ENCODE results near the gene ABCG5. TPM values are rescaled to one million over a fixed set of nuclear protein-coding genes. Genes with fewer than 3 reads are reported as not detected.

ABCG5 gene
- total RNA-seq: not detected

DNA sequence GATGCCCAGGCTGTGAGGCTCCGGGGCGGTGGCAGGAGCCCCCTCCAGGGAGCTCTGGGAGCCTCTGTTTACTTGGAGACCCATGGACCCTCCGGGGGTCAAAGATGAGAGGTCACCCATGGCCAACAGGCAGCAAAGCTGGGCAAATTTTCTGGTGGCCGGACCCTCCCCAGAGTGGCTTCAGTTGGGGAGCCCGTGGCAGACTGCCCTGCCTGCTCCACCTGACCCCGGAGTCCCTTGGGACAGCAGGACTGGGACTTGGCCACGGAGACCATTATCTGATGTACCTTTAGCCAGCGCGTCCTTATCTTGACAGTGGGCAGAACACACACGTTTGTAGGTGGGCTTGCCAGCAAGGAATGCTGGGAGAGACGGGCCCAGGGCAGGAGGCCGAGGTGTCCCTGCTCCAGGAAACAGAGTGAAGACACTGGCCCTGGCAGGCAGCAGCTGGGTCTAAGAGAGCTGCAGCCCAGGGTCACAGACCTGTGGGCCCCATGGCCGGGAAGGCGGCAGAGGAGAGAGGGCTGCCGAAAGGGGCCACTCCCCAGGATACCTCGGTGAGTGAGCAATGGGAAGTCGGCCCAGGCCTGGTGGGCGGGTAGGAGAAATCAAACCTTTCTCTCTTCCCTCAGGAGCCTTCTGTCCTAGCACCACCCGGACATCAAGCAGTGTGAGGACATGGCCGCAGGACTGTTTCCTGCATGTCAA is at the start of gene ABCG5, which contains the start of gene ABCG8:
Gene ABCG5 (minus strand): TSS at position 280 of the 708 bp plus-strand sequence. CDS start 160 bp downstream, at position 120.
Gene ABCG8 (plus strand): TSS at position 412 of the 708 bp plus-strand sequence. CDS start 83 bp downstream, at position 495.
- Mint-ChIP-seq H3K27ac (no peak within 1 kb of the TSS), H3K27me3 (peaks cover 3% of the 10 kb centered on the region), H3K4me1 (no peaks in the 10 kb centered on the region), H3K4me3 (no peak within 1 kb of the TSS), H3K9me3 (no peaks in the 10 kb centered on the region), H3K36me3 (ENCODE audit: low read depth) (no peaks in the 10 kb centered on the region)
- no peak for ATAC-seq (replicated peaks)

DNA sequence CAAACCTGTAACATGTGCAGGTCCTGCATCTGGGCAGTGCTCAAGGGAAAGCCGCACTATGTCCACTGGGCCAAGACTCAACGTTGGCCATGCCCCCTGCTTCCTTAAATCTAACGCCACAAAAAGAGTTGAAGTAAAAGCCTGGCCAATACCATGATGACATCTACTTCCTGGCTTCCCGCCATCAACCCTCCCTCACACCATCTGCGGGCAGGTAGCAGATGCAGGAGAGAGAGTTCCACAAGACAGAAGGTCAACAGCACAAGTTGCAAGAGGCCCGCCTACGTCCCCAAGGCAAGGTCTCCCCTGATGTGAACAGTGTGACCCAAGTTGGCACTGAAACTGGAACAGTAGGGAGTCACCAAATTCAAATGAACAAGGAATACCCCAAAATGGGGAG is 48.5 kb upstream of the ABCG5 start:
- Mint-ChIP-seq H3K27me3 (no peaks in the 10 kb centered on the region), H3K4me1 (no peaks in the 10 kb centered on the region), H3K27ac (peak overlapping the region; percentile 11), H3K9me3 (no peaks in the 10 kb centered on the region), H3K4me3 (no peak overlapping the region), H3K36me3 (ENCODE audit: low read depth) (peaks cover 63% of the 10 kb centered on the region)
- ATAC-seq (replicated peaks): no peak

DNA sequence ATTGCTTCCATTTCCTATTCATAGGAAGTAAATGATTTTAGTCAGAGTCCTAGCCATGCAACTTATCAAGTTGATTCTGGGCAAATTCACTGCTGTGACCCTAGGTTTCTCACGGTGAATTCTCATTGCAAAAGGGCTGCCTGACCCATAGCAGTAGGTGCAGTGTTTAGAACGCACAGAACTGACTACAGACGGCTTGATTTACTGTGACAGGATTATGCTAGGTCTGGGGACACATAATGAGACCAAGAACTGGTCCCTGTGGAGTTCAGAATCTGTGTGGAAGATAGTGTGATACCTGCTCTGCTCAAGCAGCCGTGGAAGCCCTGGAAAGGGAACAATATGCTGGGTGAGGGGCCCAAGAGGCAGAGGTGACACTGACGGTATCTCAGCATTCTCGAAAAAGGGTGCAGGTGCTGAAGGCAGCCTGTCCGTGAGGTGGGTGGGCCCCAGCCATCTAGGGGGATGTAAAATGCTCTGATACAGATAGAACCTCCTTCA is 46.5 kb upstream of the ABCG5 start:
- ATAC-seq (replicated peaks): no peak
- Mint-ChIP-seq H3K27ac (no peak overlapping the region), H3K36me3 (ENCODE audit: low read depth) (peaks cover 43% of the 10 kb centered on the region), H3K9me3 (no peaks in the 10 kb centered on the region), H3K4me3 (no peak overlapping the region), H3K27me3 (no peaks in the 10 kb centered on the region), H3K4me1 (no peaks in the 10 kb centered on the region)

DNA sequence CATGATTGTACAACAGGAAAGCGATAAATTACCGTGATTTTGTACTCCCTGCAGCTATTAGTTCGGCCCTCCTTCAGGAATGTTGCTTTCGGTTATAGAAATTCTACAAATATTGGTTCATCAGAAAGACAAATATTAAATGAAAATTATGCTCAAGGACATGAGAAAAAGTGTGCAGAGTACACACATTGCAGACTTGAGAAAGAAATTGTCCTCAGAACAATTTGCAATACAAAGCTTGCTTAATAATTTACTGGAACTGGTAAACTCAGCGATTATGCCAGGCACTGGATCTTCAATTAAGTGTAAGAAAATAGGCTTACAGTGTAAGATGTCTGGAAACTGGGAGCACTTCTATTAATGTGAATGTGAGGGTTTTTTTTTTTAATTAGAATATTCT is 46.0 kb upstream of the ABCG5 start:
- H3K27me3 Mint-ChIP-seq: no peaks in the 10 kb centered on the region
- H3K27ac Mint-ChIP-seq: no peak overlapping the region
- no peaks in the 10 kb centered on the region for H3K9me3 Mint-ChIP-seq
- H3K36me3 Mint-ChIP-seq (ENCODE audit: low read depth): peaks cover 38% of the 10 kb centered on the region
- no peak for ATAC-seq (replicated peaks)
- H3K4me3 Mint-ChIP-seq: no peak overlapping the region
- no peaks in the 10 kb centered on the region for H3K4me1 Mint-ChIP-seq

DNA sequence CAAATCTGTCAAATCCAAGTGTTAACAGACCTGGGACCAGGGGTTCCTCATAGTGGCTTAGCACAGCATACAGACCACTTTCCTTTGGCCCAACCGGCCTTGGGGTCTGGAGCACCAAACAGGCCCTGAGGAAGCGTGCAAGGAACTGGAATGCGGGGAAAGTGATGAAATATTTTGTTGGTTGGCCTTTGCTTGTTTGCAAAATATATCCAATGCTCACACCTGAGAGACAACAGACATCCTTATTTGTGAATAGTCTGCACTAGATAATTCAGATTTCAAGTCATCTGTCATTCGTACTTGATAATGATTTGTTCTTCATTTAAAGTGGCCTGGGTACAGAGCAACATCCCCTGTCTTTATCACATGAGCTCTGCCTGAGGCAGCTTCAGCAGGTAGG is 43.7 kb upstream of the ABCG5 start:
- no peak overlapping the region for H3K4me3 Mint-ChIP-seq
- no peaks in the 10 kb centered on the region for H3K27me3 Mint-ChIP-seq
- H3K27ac Mint-ChIP-seq: no peak overlapping the region
- H3K9me3 Mint-ChIP-seq: no peaks in the 10 kb centered on the region
- H3K36me3 Mint-ChIP-seq (ENCODE audit: low read depth): peaks cover 14% of the 10 kb centered on the region
- ATAC-seq (replicated peaks): no peak
- no peaks in the 10 kb centered on the region for H3K4me1 Mint-ChIP-seq

DNA sequence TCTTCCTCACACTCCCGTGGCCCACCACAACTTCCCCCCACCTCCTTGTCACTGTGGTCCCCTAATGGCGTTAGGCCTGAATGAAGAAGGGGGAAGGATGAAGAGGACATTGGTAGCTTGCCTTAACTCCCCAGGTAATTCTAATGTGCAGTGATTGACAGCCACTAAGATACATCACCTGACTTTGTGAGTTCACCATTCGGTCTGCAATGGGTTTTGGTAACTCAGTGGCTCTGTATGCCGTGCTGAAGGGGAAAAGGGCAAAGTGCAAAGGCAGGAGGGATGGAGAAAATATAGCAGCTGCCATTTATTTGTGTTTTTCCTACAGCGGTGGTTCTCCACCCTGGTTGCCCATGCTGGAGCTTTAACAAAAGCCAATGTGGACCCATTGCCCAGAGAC is 42.3 kb upstream of the ABCG5 start:
- Mint-ChIP-seq H3K4me1 (no peaks in the 10 kb centered on the region), H3K36me3 (ENCODE audit: low read depth) (peaks cover 5% of the 10 kb centered on the region), H3K9me3 (no peaks in the 10 kb centered on the region), H3K4me3 (no peak overlapping the region), H3K27me3 (peaks cover 12% of the 10 kb centered on the region), H3K27ac (peak overlapping the region; percentile 16)
- no peak for ATAC-seq (replicated peaks)

DNA sequence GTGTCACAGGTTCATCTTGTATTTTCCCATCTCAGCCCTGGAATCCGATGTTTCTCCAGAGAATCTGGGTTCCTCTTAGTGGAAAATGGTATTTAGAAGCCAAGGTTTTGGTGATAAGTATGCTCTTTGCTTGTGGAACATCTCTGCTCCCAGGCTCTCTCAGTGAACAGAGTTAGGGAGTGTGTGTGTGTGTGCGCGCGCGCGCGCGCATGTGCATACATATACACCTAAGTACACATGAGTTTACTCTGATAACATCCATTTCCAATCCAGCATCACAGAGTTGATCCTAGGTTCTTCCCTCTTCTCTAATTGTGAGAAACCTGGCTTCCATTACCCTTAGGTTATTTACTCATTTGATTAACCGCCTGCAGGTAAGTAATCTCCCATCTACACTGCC is 41.8 kb upstream of the ABCG5 start:
- Mint-ChIP-seq H3K4me3 (no peak overlapping the region), H3K27ac (peak overlapping the region; percentile 16), H3K36me3 (ENCODE audit: low read depth) (peaks cover 4% of the 10 kb centered on the region), H3K9me3 (no peaks in the 10 kb centered on the region), H3K4me1 (no peaks in the 10 kb centered on the region), H3K27me3 (peaks cover 12% of the 10 kb centered on the region)
- no peak for ATAC-seq (replicated peaks)

DNA sequence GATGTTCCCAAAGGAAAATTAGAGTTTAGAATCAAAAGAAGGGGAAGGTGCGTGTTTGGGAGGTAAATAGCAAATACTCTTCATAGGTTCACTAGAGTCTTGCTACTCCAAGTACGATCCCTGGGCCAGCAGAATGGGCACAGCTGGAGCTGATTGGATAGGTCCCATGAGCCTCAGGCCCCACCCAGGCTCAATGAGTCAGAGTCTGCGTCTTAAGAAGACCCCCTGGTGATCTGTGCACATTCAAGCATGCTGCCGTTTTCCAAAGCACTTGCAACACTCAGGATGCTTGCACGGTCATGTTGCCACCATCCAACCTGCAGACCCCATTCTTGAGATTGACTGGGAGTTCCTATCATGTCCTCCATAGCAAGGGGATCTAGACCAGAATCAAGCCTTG is 40.6 kb upstream of the ABCG5 start:
- H3K4me3 Mint-ChIP-seq: no peak overlapping the region
- no peaks in the 10 kb centered on the region for H3K36me3 Mint-ChIP-seq (ENCODE audit: low read depth)
- H3K4me1 Mint-ChIP-seq: no peaks in the 10 kb centered on the region
- H3K9me3 Mint-ChIP-seq: no peaks in the 10 kb centered on the region
- no peak for ATAC-seq (replicated peaks)
- no peak overlapping the region for H3K27ac Mint-ChIP-seq
- H3K27me3 Mint-ChIP-seq: peaks cover 12% of the 10 kb centered on the region

DNA sequence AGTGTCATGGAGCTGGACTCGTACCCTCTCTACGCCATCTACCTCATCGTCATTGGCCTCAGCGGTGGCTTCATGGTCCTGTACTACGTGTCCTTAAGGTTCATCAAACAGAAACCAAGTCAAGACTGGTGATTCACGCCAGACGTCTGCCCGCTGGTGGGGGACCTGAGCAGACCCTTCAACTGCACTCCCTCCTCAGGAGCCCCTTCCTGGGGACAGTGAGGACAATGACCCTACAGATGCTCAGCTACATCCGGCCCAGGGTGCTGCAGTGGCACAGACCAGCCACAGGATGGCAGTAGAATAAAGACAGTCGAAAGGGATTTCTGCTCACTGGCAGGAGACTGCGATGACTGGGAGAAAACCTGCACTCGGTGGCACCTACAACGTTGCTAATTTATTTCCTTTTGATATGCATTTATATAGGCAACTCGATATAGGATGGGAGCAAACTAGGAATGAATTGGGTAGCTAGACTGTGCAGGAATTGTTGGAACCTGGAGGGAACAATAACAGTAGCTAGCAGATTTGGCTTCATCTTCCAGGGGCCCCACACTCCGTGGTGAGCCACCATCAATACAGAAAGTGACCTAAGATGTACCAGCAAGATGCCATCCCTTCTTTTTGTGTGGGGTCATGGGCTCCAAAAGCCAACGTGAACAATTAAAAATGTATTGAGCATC is 39.3 kb upstream of the ABCG5 start:
- no peaks in the 10 kb centered on the region for H3K4me1 Mint-ChIP-seq
- no peak overlapping the region for H3K27ac Mint-ChIP-seq
- no peaks in the 10 kb centered on the region for H3K9me3 Mint-ChIP-seq
- ATAC-seq (replicated peaks): peak; percentile 85
- H3K4me3 Mint-ChIP-seq: no peak overlapping the region
- H3K36me3 Mint-ChIP-seq (ENCODE audit: low read depth): no peaks in the 10 kb centered on the region
- peaks cover 12% of the 10 kb centered on the region for H3K27me3 Mint-ChIP-seq

DNA sequence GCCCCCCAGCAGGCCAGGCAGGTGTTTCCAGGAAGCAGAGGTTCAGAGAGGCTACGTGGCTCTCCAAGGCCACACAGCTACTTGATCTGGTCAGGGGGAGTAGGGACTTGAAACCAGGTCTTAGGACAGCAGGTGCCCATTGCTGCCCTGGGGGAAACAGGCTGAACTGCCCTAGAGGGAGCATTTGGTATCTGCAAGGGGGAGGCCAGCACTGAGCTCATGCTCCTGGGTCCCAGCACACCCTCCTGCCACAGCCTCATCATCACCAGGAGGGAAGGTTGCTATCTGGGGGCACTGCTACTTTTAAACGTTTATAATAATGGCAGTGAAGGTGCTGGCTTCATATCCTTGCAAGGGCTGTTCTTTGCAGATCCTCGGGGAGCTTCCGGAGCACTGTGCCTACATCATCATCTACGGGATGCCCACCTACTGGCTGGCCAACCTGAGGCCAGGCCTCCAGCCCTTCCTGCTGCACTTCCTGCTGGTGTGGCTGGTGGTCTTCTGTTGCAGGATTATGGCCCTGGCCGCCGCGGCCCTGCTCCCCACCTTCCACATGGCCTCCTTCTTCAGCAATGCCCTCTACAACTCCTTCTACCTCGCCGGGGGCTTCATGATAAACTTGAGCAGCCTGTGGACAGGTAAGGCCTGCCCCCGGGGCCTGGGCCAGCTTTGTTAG is 36.3 kb upstream of the ABCG5 start:
- Mint-ChIP-seq H3K4me1 (no peaks in the 10 kb centered on the region), H3K27ac (no peak overlapping the region)
- ATAC-seq (replicated peaks): no peak

DNA sequence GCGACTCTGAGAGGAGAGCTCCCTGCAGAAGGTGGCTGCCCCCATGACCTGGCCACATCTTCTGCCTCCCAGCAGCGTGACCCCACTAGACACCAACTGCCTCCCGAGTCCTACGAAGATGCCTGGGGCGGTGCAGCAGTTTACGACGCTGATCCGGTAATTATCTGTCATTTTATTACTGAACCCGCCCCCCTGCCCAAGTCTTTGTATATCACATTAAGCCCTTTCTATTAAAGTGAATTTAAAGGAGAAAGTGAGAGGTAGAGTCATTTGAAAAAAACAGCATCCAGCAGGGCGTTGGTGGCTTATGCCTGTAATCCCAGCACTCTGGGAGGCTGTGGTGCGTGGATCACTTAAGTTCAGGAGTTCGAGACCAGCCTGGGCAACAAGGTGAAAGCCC is 33.5 kb upstream of the ABCG5 start:
- H3K9me3 Mint-ChIP-seq: no peaks in the 10 kb centered on the region
- H3K27me3 Mint-ChIP-seq: peaks cover 29% of the 10 kb centered on the region
- no peaks in the 10 kb centered on the region for H3K36me3 Mint-ChIP-seq (ENCODE audit: low read depth)
- no peak overlapping the region for H3K4me3 Mint-ChIP-seq
- no peaks in the 10 kb centered on the region for H3K4me1 Mint-ChIP-seq
- no peak overlapping the region for H3K27ac Mint-ChIP-seq
- ATAC-seq (replicated peaks): no peak

More for the DNA sequence above, 36.3 kb upstream of the ABCG5 start:
- Mint-ChIP-seq H3K36me3 (ENCODE audit: low read depth) (no peaks in the 10 kb centered on the region), H3K4me3 (no peak overlapping the region), H3K9me3 (no peaks in the 10 kb centered on the region), H3K27me3 (peaks cover 18% of the 10 kb centered on the region)

DNA sequence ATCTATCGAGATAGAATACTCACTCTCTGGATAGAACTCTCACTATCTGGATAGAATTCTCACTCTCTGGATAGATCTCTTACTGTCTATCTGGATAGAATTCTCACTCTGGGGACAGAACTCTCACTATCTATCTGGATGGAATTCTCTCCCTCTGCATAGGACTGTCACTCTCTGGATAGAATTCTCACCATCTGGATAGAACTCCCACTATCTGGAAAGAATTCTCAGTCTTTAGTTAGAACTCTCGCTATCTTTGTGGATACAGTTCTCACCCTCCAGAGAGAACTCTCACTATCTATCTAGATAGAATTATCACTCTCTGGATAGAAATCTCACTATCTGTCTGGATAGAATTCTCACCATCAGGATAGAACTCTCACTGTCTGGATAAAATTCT is 16.7 kb upstream of the ABCG5 start:
- H3K36me3 Mint-ChIP-seq (ENCODE audit: low read depth): no peaks in the 10 kb centered on the region

DNA sequence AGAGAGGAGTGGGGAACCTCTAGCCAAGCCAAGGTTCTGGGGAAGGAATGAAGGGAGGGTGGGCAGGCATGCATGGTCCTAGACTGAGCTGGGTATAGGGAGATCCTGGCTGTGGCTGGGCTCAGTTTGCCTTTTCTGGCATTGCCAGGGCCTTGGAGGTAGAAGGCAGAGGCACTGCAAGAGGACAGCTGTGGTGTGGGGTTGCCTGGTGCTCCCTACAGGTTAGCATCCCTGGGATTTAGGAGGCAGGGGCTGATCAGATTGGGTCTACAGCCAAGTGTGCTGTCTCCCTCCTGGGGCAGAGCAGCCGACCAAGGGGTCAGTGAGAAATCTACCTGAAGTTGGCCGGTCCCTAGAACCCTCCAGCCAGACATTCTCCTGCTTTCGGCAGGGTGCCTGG is 16.0 kb upstream of the ABCG5 start:
- Mint-ChIP-seq H3K36me3 (ENCODE audit: low read depth) (no peaks in the 10 kb centered on the region), H3K9me3 (no peaks in the 10 kb centered on the region), H3K27me3 (peaks cover 60% of the 10 kb centered on the region), H3K4me1 (no peaks in the 10 kb centered on the region), H3K27ac (no peak overlapping the region), H3K4me3 (no peak overlapping the region)
- ATAC-seq (replicated peaks): no peak

More for the DNA sequence above, 16.7 kb upstream of the ABCG5 start:
- H3K27me3 Mint-ChIP-seq: peaks cover 64% of the 10 kb centered on the region
- H3K4me1 Mint-ChIP-seq: no peaks in the 10 kb centered on the region
- H3K27ac Mint-ChIP-seq: no peak overlapping the region
- no peaks in the 10 kb centered on the region for H3K9me3 Mint-ChIP-seq
- ATAC-seq (replicated peaks): no peak
- H3K4me3 Mint-ChIP-seq: no peak overlapping the region

DNA sequence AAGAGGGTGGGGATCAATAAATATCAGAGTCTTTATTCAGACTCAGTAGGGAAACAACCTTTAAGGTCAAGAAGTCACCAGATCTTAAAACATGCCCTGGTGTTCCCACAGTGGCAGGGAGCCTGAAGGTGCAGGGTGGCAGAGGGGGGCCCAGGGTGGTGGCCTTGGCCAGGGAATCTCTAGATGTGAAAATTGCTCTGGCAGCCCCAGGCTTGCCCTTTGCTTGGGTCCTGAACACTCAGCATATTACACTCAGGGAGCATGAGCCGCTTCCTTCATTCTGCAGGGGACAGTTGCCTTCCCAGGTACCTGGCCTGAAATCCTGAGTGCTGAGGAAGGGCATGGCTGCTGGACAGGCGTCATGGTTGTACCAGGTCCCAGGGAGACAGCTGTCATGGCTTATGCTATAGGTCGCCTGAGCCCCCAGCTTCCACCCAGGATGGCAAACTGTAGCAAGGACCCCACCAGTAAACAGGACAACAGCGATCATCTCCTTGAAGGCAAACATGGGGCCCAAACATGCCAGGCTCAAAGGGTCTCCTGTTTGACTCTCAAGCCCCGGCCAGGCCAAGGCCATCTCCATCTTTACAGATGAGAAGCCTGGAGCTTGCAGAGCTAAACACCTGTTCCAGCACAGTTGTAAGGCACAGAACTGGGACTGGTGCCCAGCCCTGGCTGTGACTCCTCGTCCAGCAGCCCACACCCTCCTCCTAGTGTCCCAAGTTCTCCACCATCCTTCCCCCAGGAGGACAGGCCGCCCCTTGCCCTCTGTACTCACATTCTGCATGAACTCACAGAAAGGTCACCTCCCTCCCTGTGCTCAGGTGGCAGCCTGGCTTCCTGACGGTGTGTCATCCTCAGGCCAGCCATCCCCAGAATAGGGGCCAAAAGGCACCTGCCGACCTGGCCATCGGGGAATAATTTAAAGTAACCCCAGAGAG is 14.8 kb upstream of the ABCG5 start:
- no peaks in the 10 kb centered on the region for H3K9me3 Mint-ChIP-seq
- peaks cover 47% of the 10 kb centered on the region for H3K27me3 Mint-ChIP-seq
- H3K27ac Mint-ChIP-seq: no peak overlapping the region
- no peak for ATAC-seq (replicated peaks)
- no peak overlapping the region for H3K4me3 Mint-ChIP-seq
- H3K4me1 Mint-ChIP-seq: no peaks in the 10 kb centered on the region
- no peaks in the 10 kb centered on the region for H3K36me3 Mint-ChIP-seq (ENCODE audit: low read depth)
